Measurements from ENCODE around the gene CCDC92B.

- TF ChIP-seq CTCF (IDR thresholded peaks at IDR 0.05; ENCODE audit: low read depth, low read length) (no peak), MAX (IDR thresholded peaks at IDR 0.05; ENCODE audit: low read depth, low read length) (no peak)
Observed at GRCh38 chr17:2723997-2724783, 25.3 kb downstream of the CCDC92B start.

All from NB4 (cell line).